HG03460 (cell line): ENCODE measurements around the gene STARD9.

Source experiments
- ATAC-seq: cut with Tn5 transposase; IDR thresholded peaks from one replicate; pipeline ENCODE4 v1.9.1; 2021; ENCODE audit not compliant: unreplicated experiment

Gene STARD9

GRCh38 chr15:42693496-42693895 lies 118.1 kb downstream of the STARD9 start:
- ATAC-seq, result no peak

GRCh38 chr15:42693942-42694341 lies 118.5 kb downstream of the STARD9 start:
- ATAC-seq, result no peak

- no peak for ATAC-seq
These were observed 119.0 kb downstream of the STARD9 start for GRCh38 chr15:42694398-42694797.

- ATAC-seq, result no peak
These were observed 120.2 kb downstream of the STARD9 start for GRCh38 chr15:42695527-42696071.

- ATAC-seq, result no peak
These were observed 121.2 kb downstream of the STARD9 start for GRCh38 chr15:42696626-42697025.

GRCh38 chr15:42704492-42704926 lies 129.1 kb downstream of the STARD9 start:
- no peak for ATAC-seq

- ATAC-seq, result no peak
These were observed 129.9 kb downstream of the STARD9 start for GRCh38 chr15:42705336-42705735.

GRCh38 chr15:42707068-42707467 lies 131.7 kb downstream of the STARD9 start:
- no peak for ATAC-seq

GRCh38 chr15:42707873-42708544 lies 132.6 kb downstream of the STARD9 start:
- no peak for ATAC-seq

- ATAC-seq, result no peak
These were observed 135.3 kb downstream of the STARD9 start for GRCh38 chr15:42710662-42711061.

GRCh38 chr15:42711746-42712145 lies 136.3 kb downstream of the STARD9 start:
- no peak for ATAC-seq

- no peak for ATAC-seq
These were observed 137.2 kb downstream of the STARD9 start for GRCh38 chr15:42712584-42712983.

- no peak for ATAC-seq
These were observed 140.7 kb downstream of the STARD9 start for GRCh38 chr15:42716125-42716524.

- ATAC-seq, result no peak
These were observed 141.2 kb downstream of the STARD9 start for GRCh38 chr15:42716626-42717025.

- ATAC-seq, result no peak
These were observed 143.6 kb downstream of the STARD9 start for GRCh38 chr15:42719043-42719442.

GRCh38 chr15:42720071-42720470 lies 144.7 kb downstream of the STARD9 start:
- ATAC-seq, result no peak

GRCh38 chr15:42721016-42721415 lies 145.6 kb downstream of the STARD9 start:
- no peak for ATAC-seq

GRCh38 chr15:42721916-42722315 lies 146.5 kb downstream of the STARD9 start:
- ATAC-seq, result no peak

GRCh38 chr15:42723068-42723467 lies 147.7 kb downstream of the STARD9 start:
- ATAC-seq, result no peak

GRCh38 chr15:42724276-42724675 lies 148.9 kb downstream of the STARD9 start:
- ATAC-seq, result no peak

GRCh38 chr15:42725331-42725903 lies 150.0 kb downstream of the STARD9 start:
- no peak for ATAC-seq

- no peak for ATAC-seq
These were observed 150.7 kb downstream of the STARD9 start for GRCh38 chr15:42726114-42726513.
